Tibial nerve (tissue), 4 donors: ENCODE results near the gene ARTN. TPM values are rescaled to one million over a fixed set of nuclear protein-coding genes. Genes with fewer than 3 reads are reported as not detected.

Experiments used
- DNase-seq, 2 donors: peaks; one replicate each; pipeline ENCODE4 v3.0.0-alpha.2; 2019; ENCODE audit warnings: low spot score in 2 of 2
- H3K27ac ChIP-seq, 4 donors: fragments of 200-600 bp; sonication (generic) in 3 of 4; one replicate each; pipeline ENCODE4 v1.5.1; 2017 to 2019; ENCODE audit warnings: mild to moderate bottlenecking in 1 of 4
- H3K27me3 ChIP-seq, 2 donors: fragments of 200-600 bp; sonication (generic) in 1 of 2; one replicate each; pipeline versions ENCODE4 v1.5.1 to v1.6.0; 2017 to 2019
- H3K36me3 ChIP-seq, 3 donors: fragments of 200-600 bp; sonication (generic); one replicate each; pipeline ENCODE4 v1.5.1; 2018 to 2019
- H3K4me1 ChIP-seq, 4 donors: fragments of 200-600 bp; sonication (generic) in 3 of 4; one replicate each; pipeline ENCODE4 v1.5.1; 2017 to 2019
- H3K4me3 ChIP-seq, 4 donors: fragments of 200-600 bp; sonication (generic) in 3 of 4; one replicate each; pipeline ENCODE4 v1.5.1; 2017 to 2019; ENCODE audit warnings: mild to moderate bottlenecking in 1 of 4, moderate library complexity in 1 of 4
- H3K9me3 ChIP-seq, 4 donors: fragments of 200-600 bp; sonication (generic) in 3 of 4; one replicate each; pipeline ENCODE4 v1.5.1; 2017 to 2019
- EP300 ChIP-seq, 2 donors: sonication (generic); formaldehyde crosslinking; IDR thresholded peaks; one replicate each; pipeline ENCODE4 v1.6.1; 2017; ENCODE audit warnings: antibody characterized with exemption in 2 of 2, mild to moderate bottlenecking in 1 of 2
- POLR2A ChIP-seq, 2 donors: fragments of 450-650 bp; IDR thresholded peaks; one replicate each; pipeline ENCODE4 v1.6.1; 2017; ENCODE audit warnings: antibody characterized with exemption in 2 of 2, mild to moderate bottlenecking in 2 of 2, moderate library complexity in 2 of 2
- WGBS, 2 donors: methylation state at CpG; one replicate each; pipeline ENCODE4 v1.1.5; 2018; 5-methylcytosine and 5-hydroxymethylcytosine counted together
- total RNA-seq, 4 donors: library from RNA; depleted of rRNA; stranded (reverse); fragments of >200 nt; gene quantifications; one replicate each; pipeline ENCODE4 v1.1.0, GENCODE V29; 2016
- TF ChIP-seq, protein P1 (sequence below), 5 experiments: fragments of 200-600 bp in 3 of 5; fragments of 450-650 bp in 2 of 5; sonication (generic) in 3 of 5; IDR thresholded peaks; one replicate each; pipeline ENCODE4 v1.5.1; 2016 to 2019; ENCODE audit warnings: antibody characterized with exemption in 5 of 5, mild to moderate bottlenecking in 3 of 5, moderate library complexity in 2 of 5

Gene ARTN
- total RNA-seq, 4 donors from 2014 or later = 0.66 to 1.4 TPM; not detected in 2

DNA sequence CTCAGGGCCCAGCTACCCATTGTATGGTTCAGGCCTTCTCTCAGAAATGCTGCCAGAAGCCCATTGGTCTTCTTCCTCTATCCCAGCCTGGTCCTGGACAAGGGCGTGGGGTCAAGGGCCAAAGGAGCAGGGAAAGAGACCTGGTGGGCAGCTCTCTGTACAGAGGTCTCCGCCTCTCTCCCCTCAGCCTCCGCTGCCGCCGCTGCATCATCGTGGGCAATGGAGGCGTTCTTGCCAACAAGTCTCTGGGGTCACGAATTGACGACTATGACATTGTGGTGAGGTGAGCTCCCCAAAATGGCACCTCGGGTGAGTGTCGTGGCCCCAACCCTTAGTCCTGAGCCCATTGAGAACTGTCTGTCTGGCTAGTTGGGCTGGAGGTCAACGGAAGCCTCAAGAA is 34.6 kb upstream of the ARTN start:
- 95 to 99% methylated on average over 12 of the region's 12 CpGs for WGBS, 2 donors
- TF ChIP-seq POLR2A (IDR thresholded peaks at IDR 0.05) (no peak), EP300 (IDR thresholded peaks at IDR 0.05) (no peak)
- TF ChIP-seq, protein P1, sequence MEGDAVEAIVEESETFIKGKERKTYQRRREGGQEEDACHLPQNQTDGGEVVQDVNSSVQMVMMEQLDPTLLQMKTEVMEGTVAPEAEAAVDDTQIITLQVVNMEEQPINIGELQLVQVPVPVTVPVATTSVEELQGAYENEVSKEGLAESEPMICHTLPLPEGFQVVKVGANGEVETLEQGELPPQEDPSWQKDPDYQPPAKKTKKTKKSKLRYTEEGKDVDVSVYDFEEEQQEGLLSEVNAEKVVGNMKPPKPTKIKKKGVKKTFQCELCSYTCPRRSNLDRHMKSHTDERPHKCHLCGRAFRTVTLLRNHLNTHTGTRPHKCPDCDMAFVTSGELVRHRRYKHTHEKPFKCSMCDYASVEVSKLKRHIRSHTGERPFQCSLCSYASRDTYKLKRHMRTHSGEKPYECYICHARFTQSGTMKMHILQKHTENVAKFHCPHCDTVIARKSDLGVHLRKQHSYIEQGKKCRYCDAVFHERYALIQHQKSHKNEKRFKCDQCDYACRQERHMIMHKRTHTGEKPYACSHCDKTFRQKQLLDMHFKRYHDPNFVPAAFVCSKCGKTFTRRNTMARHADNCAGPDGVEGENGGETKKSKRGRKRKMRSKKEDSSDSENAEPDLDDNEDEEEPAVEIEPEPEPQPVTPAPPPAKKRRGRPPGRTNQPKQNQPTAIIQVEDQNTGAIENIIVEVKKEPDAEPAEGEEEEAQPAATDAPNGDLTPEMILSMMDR (IDR thresholded peaks at IDR 0.05) = no peak
- no peaks in the 10 kb centered on the region for H3K9me3 ChIP-seq
- H3K4me1 ChIP-seq = peaks cover 0 to 5% (median 0%) of the 10 kb centered on the region in 4 donors
- no peak overlapping the region for H3K4me3 ChIP-seq
- H3K27ac ChIP-seq = no peak overlapping the region
- no peak for DNase-seq
- H3K27me3 ChIP-seq = no peaks in the 10 kb centered on the region
- peaks cover 0 to 83% (median 0%) of the 10 kb centered on the region in 3 donors for H3K36me3 ChIP-seq

DNA sequence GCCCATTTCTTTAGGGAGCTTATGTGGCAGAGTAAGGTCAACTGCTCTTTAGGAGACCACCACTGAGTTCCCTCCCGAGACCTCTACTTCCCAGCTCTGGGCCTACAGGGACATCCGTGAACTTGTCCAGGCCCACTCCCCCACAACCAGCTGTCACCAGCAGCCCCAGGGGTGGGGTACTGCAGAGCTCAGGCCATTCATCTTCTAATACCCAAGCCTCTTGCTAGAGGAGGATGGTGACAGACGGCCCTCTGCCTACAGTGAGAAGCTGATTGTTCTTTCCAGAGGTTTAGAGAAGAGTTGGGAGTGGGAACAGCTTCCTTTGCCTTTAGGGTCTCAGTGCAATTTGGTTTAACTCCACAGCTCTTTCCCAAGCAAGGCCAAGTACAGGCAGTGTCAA is 33.2 kb upstream of the ARTN start:
- no peaks in the 10 kb centered on the region for H3K9me3 ChIP-seq
- DNase-seq = no peak
- H3K36me3 ChIP-seq = peaks cover 0 to 69% (median 0%) of the 10 kb centered on the region in 3 donors
- no peak overlapping the region for H3K4me3 ChIP-seq
- whole genome bisulfite sequencing, 2 donors = 92 to 94% methylated on average over 3 of the region's 3 CpGs
- H3K27ac ChIP-seq = no peak overlapping the region
- peaks cover 0 to 5% (median 0%) of the 10 kb centered on the region in 4 donors for H3K4me1 ChIP-seq
- TF ChIP-seq EP300 (IDR thresholded peaks at IDR 0.05) = no peak
- TF ChIP-seq, protein P1 (IDR thresholded peaks at IDR 0.05) = no peak
- TF ChIP-seq POLR2A (IDR thresholded peaks at IDR 0.05) = no peak
- no peaks in the 10 kb centered on the region for H3K27me3 ChIP-seq

DNA sequence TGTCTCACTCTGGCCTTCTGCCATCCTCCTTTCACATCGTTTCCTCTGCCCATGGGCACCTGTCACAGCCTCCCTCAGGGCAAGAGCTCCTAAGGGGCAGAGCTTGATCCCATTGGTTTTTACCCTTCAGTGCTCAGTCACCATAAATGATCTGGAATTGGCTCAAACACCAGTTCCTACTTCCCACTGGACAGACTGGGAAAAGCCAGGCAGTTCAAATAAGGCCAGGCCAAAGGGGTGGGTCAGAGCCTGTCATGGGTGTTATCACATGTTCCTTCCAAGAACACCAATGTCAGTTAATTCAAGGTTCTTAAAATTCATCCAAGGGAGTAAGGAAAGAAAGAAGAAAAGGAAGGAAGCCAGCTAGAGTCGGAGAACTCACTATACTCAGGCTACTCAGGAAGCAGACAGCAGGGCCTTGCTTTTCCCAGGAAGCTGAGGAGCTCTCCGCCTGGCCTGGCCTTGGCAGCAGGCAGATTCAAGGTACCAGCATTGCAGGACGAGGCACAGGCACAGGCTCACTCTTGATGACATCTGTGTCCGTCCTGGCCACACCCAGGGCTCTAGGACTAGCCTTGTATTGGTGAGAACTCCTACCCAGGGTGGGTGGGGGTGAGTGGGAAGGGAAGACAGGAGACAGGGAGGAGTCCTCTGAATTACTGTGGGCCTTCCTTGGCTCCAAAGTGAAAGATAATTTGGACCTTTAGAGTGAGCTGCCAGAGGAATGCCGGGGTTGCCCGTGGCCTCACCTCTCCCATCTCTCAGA is 32.2 kb upstream of the ARTN start:
- Histone ChIP-seq H3K9me3 (no peaks in the 10 kb centered on the region), H3K36me3 (peaks cover 0 to 59% (median 0%) of the 10 kb centered on the region in 3 donors), H3K4me1 (peaks cover 0 to 5% (median 0%) of the 10 kb centered on the region in 4 donors), H3K4me3 (no peak overlapping the region), H3K27me3 (no peaks in the 10 kb centered on the region), H3K27ac (no peak overlapping the region)
- DNase-seq = no peak
- WGBS, 2 donors = 62 to 73% methylated on average over 5 to 7 of the region's 7 CpGs
- no peak for TF ChIP-seq POLR2A (IDR thresholded peaks at IDR 0.05)
- no peak for TF ChIP-seq EP300 (IDR thresholded peaks at IDR 0.05)
- TF ChIP-seq, protein P1 (IDR thresholded peaks at IDR 0.05) = no peak

DNA sequence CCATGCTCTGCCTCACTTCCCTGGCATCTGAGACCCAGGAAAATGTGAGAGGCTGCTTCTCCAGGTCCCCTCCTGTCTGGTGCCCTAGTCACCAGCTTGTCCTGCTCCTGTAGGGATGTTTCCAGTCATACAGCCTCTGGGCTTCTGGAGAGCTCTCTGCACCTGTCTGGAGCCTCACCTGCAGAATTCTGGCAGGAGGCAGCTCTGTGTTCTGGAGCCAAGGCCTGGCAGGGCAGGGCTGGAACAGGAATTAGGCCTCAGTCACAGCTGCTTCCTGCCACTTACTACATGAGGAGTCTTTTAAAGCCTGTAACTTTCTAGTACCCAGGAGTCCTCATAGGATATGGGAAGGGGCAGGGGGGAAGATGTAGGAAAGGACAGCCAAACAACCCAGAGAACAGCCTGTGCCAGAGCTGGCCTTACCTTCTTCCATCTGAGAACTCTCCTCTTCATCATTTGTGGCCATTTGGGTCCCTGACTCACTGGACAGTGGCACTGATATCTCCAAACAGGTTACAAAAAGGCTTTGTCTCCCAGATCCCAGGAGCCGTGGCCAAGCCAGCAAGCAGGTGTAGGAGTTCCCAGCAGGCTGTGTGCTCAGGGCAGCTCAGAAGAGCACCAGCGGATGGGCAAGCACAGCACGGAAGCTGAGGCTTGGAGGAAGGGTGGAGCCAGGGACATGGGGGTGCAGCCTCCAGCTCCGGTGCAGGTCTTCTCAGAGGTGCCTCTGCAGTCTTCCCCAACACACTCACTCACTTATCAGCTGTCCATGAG is 31.4 kb upstream of the ARTN start:
- H3K4me3 ChIP-seq = no peak overlapping the region
- no peak overlapping the region for H3K27ac ChIP-seq
- no peaks in the 10 kb centered on the region for H3K9me3 ChIP-seq
- WGBS, 2 donors = 84 to 96% methylated on average over 4 of the region's 4 CpGs
- peaks cover 0 to 58% (median 0%) of the 10 kb centered on the region in 3 donors for H3K36me3 ChIP-seq
- no peak for TF ChIP-seq EP300 (IDR thresholded peaks at IDR 0.05)
- TF ChIP-seq, protein P1 (IDR thresholded peaks at IDR 0.05) = no peak
- TF ChIP-seq POLR2A (IDR thresholded peaks at IDR 0.05) = no peak
- peaks cover 0 to 5% (median 0%) of the 10 kb centered on the region in 4 donors for H3K4me1 ChIP-seq
- no peaks in the 10 kb centered on the region for H3K27me3 ChIP-seq
- no peak for DNase-seq
